HepG2 (cell line): ENCODE data around the gene MTA1. TPM values are rescaled to one million over a fixed set of nuclear protein-coding genes. Genes with fewer than 3 reads are reported as not detected.

ENCODE experiments used
- BRD4 ChIP-seq: sonication (generic); formaldehyde crosslinking; IDR thresholded peaks from 2 replicates; pipeline ENCODE4 v1.4.0; 2020; ENCODE audit warnings: missing genetic modification reagents
- DNMT3B ChIP-seq: conservative IDR thresholded peaks from 2 replicates; pipeline ENCODE4 v1.6.1; 2016; ENCODE audit warnings: missing biosample characterization, control low read depth
- MATR3 ChIP-seq: sonication (generic); formaldehyde crosslinking; IDR thresholded peaks from 2 replicates; pipeline ENCODE4 v1.4.0; 2020; ENCODE audit warnings: missing genetic modification reagents
- MXD4 ChIP-seq: IDR thresholded peaks from 2 replicates; pipeline ENCODE4 v1.6.1; 2016; ENCODE audit warnings: mild to moderate bottlenecking, missing biosample characterization, missing genetic modification reagents
- RBFOX2 ChIP-seq: fragments of 200-400 bp; formaldehyde crosslinking; IDR thresholded peaks from 2 replicates; pipeline ENCODE4 v1.6.1; 2017; ENCODE audit warnings: low read depth, mild to moderate bottlenecking, low read length
- RBM22 ChIP-seq: fragments of 200-400 bp; formaldehyde crosslinking; optimal IDR thresholded peaks from 2 replicates; pipeline ENCODE3; 2017; ENCODE audit warnings: mild to moderate bottlenecking, low read length, moderate library complexity
- SMAD9 ChIP-seq: sonication (generic); formaldehyde crosslinking; IDR thresholded peaks from 2 replicates; pipeline ENCODE4 v1.5.1; 2020; ENCODE audit warnings: mild to moderate bottlenecking, missing genetic modification reagents
- ZBTB38 ChIP-seq: sonication (generic); formaldehyde crosslinking; IDR thresholded peaks from 2 replicates; pipeline ENCODE4 v1.5.1; 2020; ENCODE audit warnings: mild to moderate bottlenecking, missing genetic modification reagents
- ZNF180 ChIP-seq: sonication (generic); formaldehyde crosslinking; IDR thresholded peaks from 2 replicates; pipeline ENCODE4 v1.4.0; 2020; ENCODE audit warnings: low read depth, missing genetic modification reagents, borderline replicate concordance
- ZNF382 ChIP-seq: sonication (generic); formaldehyde crosslinking; IDR thresholded peaks from 2 replicates; pipeline ENCODE4 v1.5.0; 2020; ENCODE audit warnings: missing genetic modification reagents, mild to moderate bottlenecking, borderline replicate concordance
- ZNF747 ChIP-seq: sonication (generic); formaldehyde crosslinking; IDR thresholded peaks from 2 replicates; pipeline ENCODE4 v1.8.1; 2023; ENCODE audit warnings: missing genetic modification reagents, mild to moderate bottlenecking, borderline replicate concordance
- ZSCAN30 ChIP-seq: sonication (generic); formaldehyde crosslinking; IDR thresholded peaks from 2 replicates; pipeline ENCODE4 v1.5.0; 2020; ENCODE audit warnings: mild to moderate bottlenecking, missing genetic modification reagents
- polyA plus RNA-seq, 8 experiments: library from polyadenylated mRNA; depleted of rRNA in 3 of 8; stranded (reverse) in 7 of 8; unstranded in 1 of 8; fragments of >200 nt; fragmentation: Illumina TruSeq in 4 of 8; extraction: Trizol in 4 of 8; gene quantifications; 2 replicates each; pipeline versions ENCODE4 v1.2.1 to v1.2.3, GENCODE V29; 2011 to 2016; ENCODE audit warnings: low read depth in 4 of 8, missing spikeins in 1 of 8, mixed read lengths in 1 of 8; ENCODE audit not compliant: insufficient read depth in 1 of 8
- total RNA-seq, 5 experiments: library from RNA; depleted of rRNA; stranded (reverse); fragments of >200 nt; fragmentation: Illumina TruSeq; extraction: Trizol; gene quantifications; 2 replicates each; pipeline ENCODE4 v1.2.3, GENCODE V29; 2016; ENCODE audit warnings: low read depth in 1 of 5
- TF ChIP-seq, protein P1 (sequence below): sonication (generic); formaldehyde crosslinking; IDR thresholded peaks from 2 replicates; pipeline ENCODE4 v1.5.1; 2020; ENCODE audit warnings: missing genetic modification reagents, mild to moderate bottlenecking, borderline replicate concordance
- TF ChIP-seq, protein P2 (sequence below): sonication (generic); formaldehyde crosslinking; IDR thresholded peaks from 2 replicates; pipeline ENCODE4 v1.8.1; 2023; ENCODE audit warnings: mild to moderate bottlenecking, missing genetic modification reagents
- TF ChIP-seq, protein P3 (sequence below): sonication (generic); formaldehyde crosslinking; IDR thresholded peaks from 2 replicates; pipeline ENCODE4 v1.8.0; 2022; ENCODE audit warnings: missing genetic modification reagents, low read depth, mild to moderate bottlenecking, borderline replicate concordance
- TF ChIP-seq, protein P4 (sequence below): sonication (generic); formaldehyde crosslinking; IDR thresholded peaks from 2 replicates; pipeline ENCODE4 v1.5.0; 2020; ENCODE audit warnings: missing genetic modification reagents
- TF ChIP-seq, protein P5 (sequence below): sonication (generic); IDR thresholded peaks from 2 replicates; pipeline ENCODE4 v1.6.1; 2016; ENCODE audit warnings: low read depth, borderline replicate concordance
- TF ChIP-seq, protein P6 (sequence below): IDR thresholded peaks from 2 replicates; pipeline ENCODE4 v1.6.1; 2012; ENCODE audit warnings: inconsistent platforms

The MTA1 gene
- total and polyA plus RNA-seq, 2 of the 13 experiments (the other 11 are each of a cell fraction or from before 2014, with no cell fraction given) = 35.2 to 85.8 TPM

DNA sequence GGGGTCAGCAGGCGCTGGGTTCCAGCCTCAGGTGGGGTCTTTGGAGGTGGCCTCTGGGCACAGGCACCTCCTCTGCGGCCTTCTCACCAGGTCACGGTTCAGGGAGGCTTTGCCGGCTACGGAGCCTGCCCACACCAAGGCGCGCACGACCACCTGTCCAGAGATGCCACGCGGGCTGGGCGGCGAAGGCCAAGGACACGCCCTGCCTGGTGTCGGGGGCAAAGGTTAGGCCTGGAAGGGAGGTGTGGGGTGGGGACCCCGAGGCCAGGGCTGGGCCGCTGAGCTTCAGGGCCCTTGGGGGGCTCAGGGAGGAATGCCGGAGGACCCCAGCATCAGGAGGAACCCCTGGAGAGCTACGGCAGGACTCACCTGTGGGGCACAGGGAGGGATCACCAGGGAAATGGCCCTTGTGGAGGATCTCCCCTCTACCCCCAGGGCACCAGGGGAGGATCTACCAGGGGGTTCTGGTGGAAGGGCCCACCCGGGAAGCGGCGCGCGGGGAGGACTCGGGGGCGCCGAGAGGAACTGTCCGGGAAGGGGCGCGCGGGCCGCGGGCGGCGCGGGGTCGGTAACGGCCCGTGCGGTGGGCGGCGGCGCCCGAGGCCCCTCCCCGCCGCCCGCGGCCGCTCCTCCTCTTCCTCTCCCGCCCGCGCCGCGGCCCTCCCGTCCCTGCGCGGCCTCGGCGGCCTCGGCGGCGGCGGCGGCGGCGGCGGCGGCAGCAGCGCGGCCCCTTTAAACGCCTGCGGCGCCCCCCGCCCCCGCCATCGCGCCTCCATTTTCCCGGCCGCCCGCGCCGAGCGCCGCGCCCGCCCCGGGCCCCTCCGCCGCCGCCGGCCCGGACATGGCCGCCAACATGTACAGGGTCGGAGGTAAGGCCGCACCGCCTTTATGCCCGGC lies at the start of gene MTA1 (continued):
- TF ChIP-seq, protein P1, sequence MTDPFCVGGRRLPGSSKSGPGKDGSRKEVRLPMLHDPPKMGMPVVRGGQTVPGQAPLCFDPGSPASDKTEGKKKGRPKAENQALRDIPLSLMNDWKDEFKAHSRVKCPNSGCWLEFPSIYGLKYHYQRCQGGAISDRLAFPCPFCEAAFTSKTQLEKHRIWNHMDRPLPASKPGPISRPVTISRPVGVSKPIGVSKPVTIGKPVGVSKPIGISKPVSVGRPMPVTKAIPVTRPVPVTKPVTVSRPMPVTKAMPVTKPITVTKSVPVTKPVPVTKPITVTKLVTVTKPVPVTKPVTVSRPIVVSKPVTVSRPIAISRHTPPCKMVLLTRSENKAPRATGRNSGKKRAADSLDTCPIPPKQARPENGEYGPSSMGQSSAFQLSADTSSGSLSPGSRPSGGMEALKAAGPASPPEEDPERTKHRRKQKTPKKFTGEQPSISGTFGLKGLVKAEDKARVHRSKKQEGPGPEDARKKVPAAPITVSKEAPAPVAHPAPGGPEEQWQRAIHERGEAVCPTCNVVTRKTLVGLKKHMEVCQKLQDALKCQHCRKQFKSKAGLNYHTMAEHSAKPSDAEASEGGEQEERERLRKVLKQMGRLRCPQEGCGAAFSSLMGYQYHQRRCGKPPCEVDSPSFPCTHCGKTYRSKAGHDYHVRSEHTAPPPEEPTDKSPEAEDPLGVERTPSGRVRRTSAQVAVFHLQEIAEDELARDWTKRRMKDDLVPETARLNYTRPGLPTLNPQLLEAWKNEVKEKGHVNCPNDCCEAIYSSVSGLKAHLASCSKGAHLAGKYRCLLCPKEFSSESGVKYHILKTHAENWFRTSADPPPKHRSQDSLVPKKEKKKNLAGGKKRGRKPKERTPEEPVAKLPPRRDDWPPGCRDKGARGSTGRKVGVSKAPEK (CRISPR knock-in tag) = no peak
- 0 out of 2 replicates have a peak, but pooled peaks have one; percentile 46 for TF ChIP-seq ZNF747
- TF ChIP-seq, protein P2, sequence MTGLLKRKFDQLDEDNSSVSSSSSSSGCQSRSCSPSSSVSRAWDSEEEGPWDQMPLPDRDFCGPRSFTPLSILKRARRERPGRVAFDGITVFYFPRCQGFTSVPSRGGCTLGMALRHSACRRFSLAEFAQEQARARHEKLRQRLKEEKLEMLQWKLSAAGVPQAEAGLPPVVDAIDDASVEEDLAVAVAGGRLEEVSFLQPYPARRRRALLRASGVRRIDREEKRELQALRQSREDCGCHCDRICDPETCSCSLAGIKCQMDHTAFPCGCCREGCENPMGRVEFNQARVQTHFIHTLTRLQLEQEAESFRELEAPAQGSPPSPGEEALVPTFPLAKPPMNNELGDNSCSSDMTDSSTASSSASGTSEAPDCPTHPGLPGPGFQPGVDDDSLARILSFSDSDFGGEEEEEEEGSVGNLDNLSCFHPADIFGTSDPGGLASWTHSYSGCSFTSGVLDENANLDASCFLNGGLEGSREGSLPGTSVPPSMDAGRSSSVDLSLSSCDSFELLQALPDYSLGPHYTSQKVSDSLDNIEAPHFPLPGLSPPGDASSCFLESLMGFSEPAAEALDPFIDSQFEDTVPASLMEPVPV (CRISPR knock-in tag) = peak; percentile 84
- 0 out of 2 replicates have a peak, but pooled peaks have one; percentile 20 for TF ChIP-seq BRD4 (CRISPR knock-in tag)
- 0 out of 2 replicates have a peak, but pooled peaks have one; percentile 38 for TF ChIP-seq MXD4 (CRISPR knock-in tag)
- TF ChIP-seq, protein P3, sequence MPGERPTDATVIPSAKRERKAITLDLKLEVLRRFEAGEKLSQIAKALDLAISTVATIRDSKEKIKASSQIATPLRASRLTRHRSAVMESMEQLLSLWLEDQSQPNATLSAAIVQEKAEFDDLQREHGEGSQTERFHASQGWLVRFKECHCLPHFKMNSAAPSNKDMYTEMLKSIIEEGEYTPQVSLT (CRISPR knock-in tag) = no peak
- TF ChIP-seq ZNF382 (CRISPR knock-in tag) = no peak
- no peak for TF ChIP-seq DNMT3B (CRISPR knock-in tag)
- peak; percentile 16 for TF ChIP-seq RBM22
- TF ChIP-seq ZSCAN30 (CRISPR knock-in tag) = no peak
- TF ChIP-seq SMAD9 = no peak
- no peak; the same call in 1 of the 2 replicates for TF ChIP-seq ZBTB38 (CRISPR knock-in tag)
- no peak for TF ChIP-seq ZNF180
- no peak for TF ChIP-seq MATR3 (CRISPR knock-in tag)
- TF ChIP-seq, protein P4, sequence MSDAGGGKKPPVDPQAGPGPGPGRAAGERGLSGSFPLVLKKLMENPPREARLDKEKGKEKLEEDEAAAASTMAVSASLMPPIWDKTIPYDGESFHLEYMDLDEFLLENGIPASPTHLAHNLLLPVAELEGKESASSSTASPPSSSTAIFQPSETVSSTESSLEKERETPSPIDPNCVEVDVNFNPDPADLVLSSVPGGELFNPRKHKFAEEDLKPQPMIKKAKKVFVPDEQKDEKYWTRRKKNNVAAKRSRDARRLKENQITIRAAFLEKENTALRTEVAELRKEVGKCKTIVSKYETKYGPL (CRISPR knock-in tag) = peak; percentile 25; the same call in 1 of the 2 replicates
- TF ChIP-seq, protein P5, sequence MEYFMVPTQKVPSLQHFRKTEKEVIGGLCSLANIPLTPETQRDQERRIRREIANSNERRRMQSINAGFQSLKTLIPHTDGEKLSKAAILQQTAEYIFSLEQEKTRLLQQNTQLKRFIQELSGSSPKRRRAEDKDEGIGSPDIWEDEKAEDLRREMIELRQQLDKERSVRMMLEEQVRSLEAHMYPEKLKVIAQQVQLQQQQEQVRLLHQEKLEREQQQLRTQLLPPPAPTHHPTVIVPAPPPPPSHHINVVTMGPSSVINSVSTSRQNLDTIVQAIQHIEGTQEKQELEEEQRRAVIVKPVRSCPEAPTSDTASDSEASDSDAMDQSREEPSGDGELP = no peak; the same call in 1 of the 2 replicates
- TF ChIP-seq, protein P6, sequence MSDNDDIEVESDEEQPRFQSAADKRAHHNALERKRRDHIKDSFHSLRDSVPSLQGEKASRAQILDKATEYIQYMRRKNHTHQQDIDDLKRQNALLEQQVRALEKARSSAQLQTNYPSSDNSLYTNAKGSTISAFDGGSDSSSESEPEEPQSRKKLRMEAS = peak; percentile 89
- peak; percentile 80 for TF ChIP-seq RBFOX2
